Endothelial cell of umbilical vein (primary cell): ENCODE measurements around the gene ITIH4. TPM values are rescaled to one million over a fixed set of nuclear protein-coding genes. Genes with fewer than 3 reads are reported as not detected.

ENCODE experiments used
- BruUV-seq: library from RNA; stranded (reverse); fragments of 400-500 nt; replicated peaks from 2 replicates; lab custom pipeline; 2021; lab: Mats Ljungman, UMichigan
- CTCF ChIA-PET: fragments of 300-600, 350-600 bp; sonication (Branson Sonifier 250); formaldehyde crosslinking; loops from one replicate; lab custom pipeline; 2021; ENCODE audit warnings: antibody characterized with exemption, inconsistent platforms; lab: Charles Lee
- POLR2A ChIA-PET: fragments of 300-600, 350-600 bp; sonication (Branson Sonifier 250); formaldehyde crosslinking; loops from one replicate; lab custom pipeline; 2021; ENCODE audit warnings: antibody characterized with exemption, inconsistent platforms; lab: Charles Lee
- DNase-seq: peaks from one replicate; pipeline ENCODE4 v3.0.0-alpha.2; 2011; ENCODE audit warnings: low read depth, low spot score
- FAIRE-seq: peaks from 2 replicates; lab custom pipeline; 2011; peaks lifted over from hg19 to GRCh38; lab: Jason Lieb, UNC
- H2AFZ ChIP-seq: 2 replicates; pipeline ENCODE4 v1.6.0; 2012; ENCODE audit warnings: low read depth, low read length, control low read depth, inconsistent platforms
- H3K27ac ChIP-seq: 2 replicates; pipeline ENCODE4 v1.5.1; 2011; ENCODE audit warnings: low read depth, mild to moderate bottlenecking, control low read depth, low read length, moderate library complexity; ENCODE audit not compliant: insufficient read depth
- H3K27me3 ChIP-seq, 2 experiments: 2 replicates each; pipeline versions ENCODE4 v1.6.0 to v1.6.1; 2011; ENCODE audit warnings: low read length in 2 of 2, mixed read lengths in 1 of 2; ENCODE audit not compliant: control insufficient read depth in 2 of 2, insufficient read depth in 2 of 2
- H3K36me3 ChIP-seq, 2 experiments: 2 replicates in 1 of 2; 3 replicates in 1 of 2; pipeline ENCODE4 v1.5.1; 2011; ENCODE audit warnings: low read length in 2 of 2, mild to moderate bottlenecking in 1 of 2, moderate library complexity in 1 of 2; ENCODE audit not compliant: control insufficient read depth in 2 of 2, insufficient read depth in 2 of 2; ENCODE audit errors: extremely low read depth in 1 of 2
- H3K4me1 ChIP-seq: 3 replicates; pipeline ENCODE4 v1.5.1; 2011; ENCODE audit warnings: mild to moderate bottlenecking, low read length; ENCODE audit not compliant: control insufficient read depth, insufficient read depth; ENCODE audit errors: extremely low read depth
- H3K4me2 ChIP-seq: 2 replicates; pipeline ENCODE4 v1.6.1; 2011; ENCODE audit warnings: low read length, control low read depth, mixed read lengths; ENCODE audit not compliant: insufficient read depth
- H3K4me3 ChIP-seq, 3 experiments: fragments of 200-600 bp in 1 of 3; sonication (generic), shearing (Covaris generic) in 1 of 3; replicated peaks in 1 of 3; 2 replicates each; pipeline ENCODE4 v1.5.1; 2011 to 2016; ENCODE audit warnings: control low read depth in 3 of 3, low read length in 3 of 3, mild to moderate bottlenecking in 2 of 3, inconsistent platforms in 1 of 3, low read depth in 1 of 3, moderate library complexity in 1 of 3; ENCODE audit not compliant: insufficient read depth in 1 of 3
- H3K79me2 ChIP-seq: 2 replicates; pipeline ENCODE4 v1.6.0; 2012; ENCODE audit warnings: low read length, inconsistent platforms; ENCODE audit not compliant: control insufficient read depth, insufficient read depth
- H3K9ac ChIP-seq: replicated peaks from 2 replicates; pipeline ENCODE3; 2011; ENCODE audit warnings: low read length, control low read depth; ENCODE audit not compliant: insufficient read depth; ENCODE audit errors: extremely low read depth
- H3K9me1 ChIP-seq: replicated peaks from 3 replicates; pipeline ENCODE4 v1.6.0; 2011; ENCODE audit warnings: mild to moderate bottlenecking, low read length; ENCODE audit not compliant: control insufficient read depth, insufficient read depth; ENCODE audit errors: extremely low read depth
- H3K9me3 ChIP-seq: replicated peaks from 2 replicates; pipeline ENCODE4 v1.5.1; 2012; ENCODE audit warnings: low read length, inconsistent platforms; ENCODE audit not compliant: control insufficient read depth, insufficient read depth
- H4K20me1 ChIP-seq: replicated peaks from 2 replicates; pipeline ENCODE3; 2011; ENCODE audit warnings: mild to moderate bottlenecking, low read length; ENCODE audit not compliant: control insufficient read depth, insufficient read depth; ENCODE audit errors: extremely low read depth
- CTCF ChIP-seq, 2 donors: IDR thresholded peaks; 1 replicate in 1 of 2; 2 replicates in 1 of 2; pipeline ENCODE4 v1.5.1; 2011; ENCODE audit warnings: low read length in 2 of 2, mild to moderate bottlenecking in 2 of 2, moderate library complexity in 2 of 2, control low read depth in 1 of 2, inconsistent platforms in 1 of 2, low read depth in 1 of 2; ENCODE audit not compliant: insufficient read depth in 1 of 2; ENCODE audit errors: extremely low read depth in 1 of 2
- EZH2 ChIP-seq: IDR thresholded peaks from 2 replicates; pipeline ENCODE4 v1.6.1; 2012; ENCODE audit warnings: borderline replicate concordance, low read depth, mild to moderate bottlenecking, moderate library complexity, low read length, inconsistent platforms; ENCODE audit not compliant: severe bottlenecking
- FOS ChIP-seq: IDR thresholded peaks from 2 replicates; pipeline ENCODE4 v1.6.1; 2011; ENCODE audit warnings: mild to moderate bottlenecking, low read length, moderate library complexity, borderline replicate concordance; ENCODE audit not compliant: insufficient read depth
- GATA2 ChIP-seq: IDR thresholded peaks from 2 replicates; pipeline ENCODE4 v1.7.0; 2011; ENCODE audit warnings: low read depth, mild to moderate bottlenecking, moderate library complexity, mixed read lengths, low read length; ENCODE audit not compliant: insufficient read length, insufficient read depth
- JUN ChIP-seq: IDR thresholded peaks from 2 replicates; pipeline ENCODE4 v1.6.1; 2011; ENCODE audit warnings: borderline replicate concordance, low read depth; ENCODE audit not compliant: insufficient read length, insufficient read depth
- MAX ChIP-seq: IDR thresholded peaks from 2 replicates; pipeline ENCODE4 v1.6.1; 2011; ENCODE audit not compliant: insufficient read depth, insufficient read length
- MYC ChIP-seq: IDR thresholded peaks from one replicate; pipeline ENCODE4 v1.6.1; 2011; ENCODE audit warnings: mild to moderate bottlenecking, low read depth, low read length
- POLR2A ChIP-seq: IDR thresholded peaks from 2 replicates; pipeline ENCODE4 v1.6.1; 2012; ENCODE audit warnings: low read depth, mild to moderate bottlenecking, control low read depth, low read length
- POLR2AphosphoS5 ChIP-seq: IDR thresholded peaks from 2 replicates; pipeline ENCODE4 v1.6.1; 2012; ENCODE audit warnings: low read depth, mild to moderate bottlenecking, control low read depth, low read length, moderate library complexity; ENCODE audit not compliant: insufficient read depth
- dilution Hi-C: fragments of 300-500 bp; cut with MboI; formaldehyde crosslinking; loops from one replicate; pipeline ENCODE4 v1.15.0; 2019; ENCODE audit warnings: low sequenced_read_pairs; ENCODE audit not compliant: extremely low pct_ligation_motif_present
- intact Hi-C: fragments of 100-400 bp; cut with micrococcal nuclease; formaldehyde crosslinking; loops from one replicate; pipeline ENCODE4 v1.10.0; 2022
- polyA plus RNA-seq, 4 experiments: library from polyadenylated mRNA; depleted of rRNA in 3 of 4; stranded (reverse) in 3 of 4; unstranded in 1 of 4; fragments of >200 nt; gene quantifications; 2 replicates each; pipeline versions ENCODE4 v1.2.1 to v1.2.3, GENCODE V29; 2011 to 2012; ENCODE audit warnings: missing spikeins in 1 of 4
- total RNA-seq: library from RNA; stranded (reverse); gene quantifications from 2 replicates; pipeline ENCODE4 v1.2.3, GENCODE V29; 2021

ITIH4 gene
- total and polyA plus RNA-seq, 2 donors (not counting 3 experiments of a cell fraction or from before 2014, with no cell fraction given): 0.17 to 2.4 TPM

GRCh38 chr3:52790741-52791140, 39.7 kb downstream of the ITIH4 start:
- Histone ChIP-seq H3K9me3 (no peaks in the 10 kb centered on the region), H3K9me1 (no peaks in the 10 kb centered on the region), H3K27me3 (no peaks in the 10 kb centered on the region), H3K4me1 (no peaks in the 10 kb centered on the region), H3K4me2 (no peak overlapping the region), H3K36me3 (no peaks in the 10 kb centered on the region), H3K79me2 (no peaks in the 10 kb centered on the region), H3K4me3 (no peak overlapping the region), H3K9ac (no peak overlapping the region), H4K20me1 (no peaks in the 10 kb centered on the region), H2AFZ (no peak overlapping the region), H3K27ac (no peak overlapping the region)
- TF ChIP-seq JUN (no peak), EZH2 (no peak), FOS (no peak), POLR2AphosphoS5 (no peak), MAX (no peak), GATA2 (no peak), CTCF (IDR thresholded peaks at IDR 0.05; ENCODE audit: extremely low read depth in 1 of 2, insufficient read depth in 1 of 2, low read depth in 1 of 2, low read length in 2 of 2) (no peak), POLR2A (no peak), MYC (no peak)
- FAIRE-seq: no peak
- ChIA-PET CTCF (interaction anchor here (1.5 kb wide), 1 partner anchor 30 kb away, joined by 3 read pairs; no protein-coding TSS in a partner anchor), POLR2A (no interaction called here)
- no TSS peak for BruUV-seq
- no peak for DNase-seq
- intact Hi-C loops (no loop called here), dilution Hi-C loops (no loop called here)
